Mononuclear cell (primary cell): ENCODE measurements around the gene NOTCH1. TPM values are rescaled to one million over a fixed set of nuclear protein-coding genes. Genes with fewer than 3 reads are reported as not detected.

ENCODE experiments used
- H3K27me3 ChIP-seq: 2 replicates; pipeline ENCODE4 v1.6.0; 2011; ENCODE audit warnings: low read length, control low read depth; ENCODE audit not compliant: insufficient read depth
- H3K4me1 ChIP-seq: 2 replicates; pipeline ENCODE4 v1.5.1; 2011; ENCODE audit warnings: mild to moderate bottlenecking, low read length, control low read depth; ENCODE audit not compliant: insufficient read depth
- H3K4me3 ChIP-seq: 2 replicates; pipeline ENCODE4 v1.5.1; 2011; ENCODE audit warnings: mild to moderate bottlenecking, low read length, moderate library complexity
- H3K9me3 ChIP-seq: 2 replicates; pipeline ENCODE4 v1.5.1; 2011; ENCODE audit warnings: low read depth, mild to moderate bottlenecking, control low read depth, low read length
- total RNA-seq: library from RNA; depleted of rRNA; stranded (reverse); fragments of >200 nt; gene quantifications from one replicate; pipeline ENCODE4 v1.2.3, GENCODE V29; 2012

NOTCH1 gene
- total RNA-seq, 1 donor, result 28.1 TPM

DNA sequence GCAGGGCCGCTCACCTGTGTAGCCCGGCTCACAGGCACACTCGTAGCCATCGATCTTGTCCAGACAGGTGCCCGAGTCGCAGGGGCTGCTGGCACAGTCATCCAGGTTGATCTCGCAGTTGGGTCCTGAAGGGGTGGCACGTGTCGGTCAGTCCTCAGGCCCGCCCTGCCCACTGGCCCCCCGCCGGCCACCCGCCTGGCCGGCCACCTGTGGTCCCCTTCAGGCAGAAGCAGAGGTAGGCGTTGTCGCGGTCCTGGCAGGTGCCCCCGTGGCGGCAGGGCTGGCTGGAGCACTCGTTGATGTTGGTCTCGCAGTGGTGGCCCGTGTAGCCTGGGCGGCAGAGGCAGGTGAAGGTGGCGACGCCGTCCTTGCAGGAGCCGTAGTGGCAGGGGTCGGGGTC is 30.6 kb downstream of the NOTCH1 start:
- Histone ChIP-seq H3K4me1 (no peaks in the 10 kb centered on the region), H3K27me3 (no peaks in the 10 kb centered on the region), H3K9me3 (no peaks in the 10 kb centered on the region), H3K4me3 (no peak overlapping the region)

DNA sequence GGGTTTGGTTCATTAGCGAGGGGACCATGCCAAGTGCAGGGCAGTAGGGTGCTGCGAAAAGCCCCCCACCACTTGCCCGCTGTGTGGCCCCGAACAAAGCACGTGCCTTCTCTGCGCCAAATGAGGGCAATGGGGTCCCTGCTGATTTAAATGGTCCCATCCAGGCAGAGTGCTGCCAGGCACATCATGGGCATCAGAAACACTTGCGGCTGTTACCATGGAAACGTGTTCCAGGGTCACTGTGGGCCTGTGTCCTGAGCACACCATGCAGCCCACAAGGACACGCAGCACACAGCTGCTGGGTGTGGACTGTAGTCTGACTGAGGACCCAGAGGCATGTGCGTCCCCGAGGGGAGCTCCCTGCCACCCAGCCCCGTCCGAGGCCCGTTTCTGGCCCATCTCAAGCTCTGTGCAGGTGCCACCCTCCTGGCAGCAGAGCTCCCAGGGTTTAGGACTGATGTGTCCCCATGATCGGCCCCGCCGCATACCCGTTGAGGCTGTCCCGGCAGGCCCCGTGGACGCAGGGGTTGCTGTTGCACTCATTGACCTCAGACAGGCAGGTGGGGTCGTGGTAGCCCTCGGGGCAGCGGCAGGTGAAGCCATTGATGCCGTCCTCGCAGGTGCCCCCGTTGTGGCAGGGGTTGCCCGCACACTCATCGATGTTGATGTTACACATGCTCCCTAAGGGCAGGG is 31.7 kb downstream of the NOTCH1 start:
- no peaks in the 10 kb centered on the region for H3K27me3 ChIP-seq
- H3K9me3 ChIP-seq, result no peaks in the 10 kb centered on the region
- H3K4me1 ChIP-seq, result no peaks in the 10 kb centered on the region
- H3K4me3 ChIP-seq, result no peak overlapping the region

GRCh38 chr9:136513191-136513590 is 32.7 kb downstream of the NOTCH1 start:
- no peak overlapping the region for H3K4me3 ChIP-seq
- H3K4me1 ChIP-seq, result no peaks in the 10 kb centered on the region
- no peaks in the 10 kb centered on the region for H3K9me3 ChIP-seq
- H3K27me3 ChIP-seq, result no peaks in the 10 kb centered on the region

DNA sequence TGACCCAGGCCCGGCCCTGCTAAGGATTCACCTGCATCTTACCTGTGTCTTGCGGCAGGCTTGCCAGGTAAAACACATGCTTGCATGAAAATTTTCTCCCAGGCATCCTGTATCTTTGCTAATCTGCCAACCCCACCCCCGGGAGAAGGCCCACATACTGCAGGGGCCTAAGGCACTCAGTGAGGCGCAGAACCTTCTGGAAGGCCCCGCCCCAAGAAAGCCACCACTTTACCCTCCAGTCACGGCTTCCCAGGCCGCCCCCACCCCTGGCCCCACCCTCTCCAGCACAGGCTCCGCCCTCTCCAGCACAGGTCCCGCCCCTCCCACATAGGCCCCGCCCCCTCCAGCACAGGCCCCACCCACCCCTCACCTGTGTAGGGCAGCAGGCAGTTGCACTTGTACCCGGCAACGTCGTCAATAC is 33.2 kb downstream of the NOTCH1 start:
- H3K9me3 ChIP-seq, result no peaks in the 10 kb centered on the region
- H3K4me3 ChIP-seq, result no peak overlapping the region
- H3K4me1 ChIP-seq, result no peaks in the 10 kb centered on the region
- no peaks in the 10 kb centered on the region for H3K27me3 ChIP-seq

DNA sequence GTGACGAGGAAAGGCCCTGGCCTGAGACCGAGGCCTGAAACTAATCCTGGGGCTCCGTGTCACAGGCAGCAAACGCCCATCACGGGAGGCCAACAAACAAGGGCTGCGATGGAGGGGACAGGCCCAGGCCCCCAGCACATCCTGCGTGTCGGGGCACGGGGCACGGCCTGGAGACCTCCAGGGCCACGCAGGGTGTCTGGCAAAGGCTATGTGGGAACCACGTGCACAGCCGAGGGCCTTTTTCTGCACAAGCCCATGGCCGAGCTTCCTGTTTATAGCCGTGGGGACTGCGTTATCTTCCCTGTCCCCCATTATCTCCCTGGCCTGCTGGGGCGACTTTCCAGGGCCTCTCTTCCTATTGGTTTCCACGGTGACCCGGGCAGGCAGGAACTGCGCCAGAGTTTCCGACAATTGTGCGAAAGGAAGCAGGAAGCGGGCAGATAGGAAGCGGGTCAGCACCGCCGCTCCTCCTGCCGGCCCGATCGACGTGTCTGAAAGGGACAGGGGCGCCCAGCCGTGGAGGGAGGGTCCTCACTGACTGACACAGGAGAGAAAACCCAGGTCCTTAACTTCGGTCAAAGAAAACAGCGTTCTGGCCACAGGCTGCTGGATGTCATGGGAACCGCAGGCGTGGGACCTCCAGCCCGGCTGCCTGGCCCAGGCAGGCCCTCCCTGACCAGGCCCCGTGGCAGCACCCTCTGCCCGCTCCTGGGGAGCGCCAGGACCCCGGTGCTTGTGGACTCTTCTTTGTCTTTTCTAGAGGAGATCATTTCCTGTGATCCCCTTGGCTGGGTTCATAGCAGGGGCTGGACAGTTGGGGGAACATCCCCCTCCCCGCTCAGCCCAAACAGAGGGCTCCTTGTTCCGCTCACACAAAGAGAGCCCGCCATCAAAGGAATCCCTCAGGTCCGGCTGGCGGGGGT is 33.9 kb downstream of the NOTCH1 start:
- H3K27me3 ChIP-seq, result no peaks in the 10 kb centered on the region
- H3K9me3 ChIP-seq, result no peaks in the 10 kb centered on the region
- no peak overlapping the region for H3K4me3 ChIP-seq
- H3K4me1 ChIP-seq, result no peaks in the 10 kb centered on the region

GRCh38 chr9:136511144-136511669 is 34.6 kb downstream of the NOTCH1 start:
- Histone ChIP-seq H3K4me1 (no peaks in the 10 kb centered on the region), H3K9me3 (no peaks in the 10 kb centered on the region), H3K27me3 (no peaks in the 10 kb centered on the region), H3K4me3 (no peak overlapping the region)

DNA sequence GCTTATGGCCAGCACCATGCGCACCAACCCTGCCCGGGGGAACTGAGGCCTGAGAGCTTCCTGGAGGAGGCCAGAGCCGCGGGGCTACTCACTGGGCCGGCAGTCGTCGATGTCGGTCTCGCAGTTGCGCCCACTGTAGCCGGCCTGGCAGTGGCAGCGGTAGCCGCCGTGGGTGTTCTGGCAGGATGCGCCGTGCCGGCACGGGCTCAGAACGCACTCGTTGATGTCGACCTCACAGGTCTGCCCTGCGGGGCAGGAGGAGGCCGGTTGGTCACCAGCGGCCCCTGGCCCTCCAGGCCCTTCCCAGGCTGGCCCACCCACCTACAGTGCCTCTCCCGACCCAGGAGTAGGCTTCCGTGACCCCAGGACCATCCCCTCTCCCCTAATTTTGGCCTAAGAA is 35.3 kb downstream of the NOTCH1 start:
- no peaks in the 10 kb centered on the region for H3K9me3 ChIP-seq

DNA sequence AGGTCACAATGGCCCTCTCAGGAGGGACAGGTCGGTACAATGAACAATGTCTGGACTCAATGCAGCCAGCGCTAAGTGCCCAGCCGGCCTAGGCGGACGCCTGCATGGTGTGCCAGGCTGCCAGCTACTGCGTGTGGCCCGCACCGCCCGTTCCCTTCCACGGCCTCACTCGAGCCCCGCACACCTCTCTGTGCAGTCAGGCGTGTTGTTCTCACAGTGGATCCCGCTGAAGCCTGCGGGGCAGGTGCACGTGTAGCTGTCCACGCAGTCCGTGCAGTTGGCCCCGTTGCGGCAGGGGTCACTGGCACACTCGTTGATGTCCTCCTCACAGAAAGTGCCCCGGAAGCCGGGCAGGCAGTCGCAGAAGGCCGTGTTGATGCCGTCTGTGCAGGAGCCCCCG is 36.3 kb downstream of the NOTCH1 start:
- H3K4me3 ChIP-seq, result no peak overlapping the region
- no peaks in the 10 kb centered on the region for H3K4me1 ChIP-seq

More for the DNA sequence above, 35.3 kb downstream of the NOTCH1 start:
- Histone ChIP-seq H3K4me3 (no peak overlapping the region), H3K4me1 (no peaks in the 10 kb centered on the region), H3K27me3 (no peaks in the 10 kb centered on the region)

DNA sequence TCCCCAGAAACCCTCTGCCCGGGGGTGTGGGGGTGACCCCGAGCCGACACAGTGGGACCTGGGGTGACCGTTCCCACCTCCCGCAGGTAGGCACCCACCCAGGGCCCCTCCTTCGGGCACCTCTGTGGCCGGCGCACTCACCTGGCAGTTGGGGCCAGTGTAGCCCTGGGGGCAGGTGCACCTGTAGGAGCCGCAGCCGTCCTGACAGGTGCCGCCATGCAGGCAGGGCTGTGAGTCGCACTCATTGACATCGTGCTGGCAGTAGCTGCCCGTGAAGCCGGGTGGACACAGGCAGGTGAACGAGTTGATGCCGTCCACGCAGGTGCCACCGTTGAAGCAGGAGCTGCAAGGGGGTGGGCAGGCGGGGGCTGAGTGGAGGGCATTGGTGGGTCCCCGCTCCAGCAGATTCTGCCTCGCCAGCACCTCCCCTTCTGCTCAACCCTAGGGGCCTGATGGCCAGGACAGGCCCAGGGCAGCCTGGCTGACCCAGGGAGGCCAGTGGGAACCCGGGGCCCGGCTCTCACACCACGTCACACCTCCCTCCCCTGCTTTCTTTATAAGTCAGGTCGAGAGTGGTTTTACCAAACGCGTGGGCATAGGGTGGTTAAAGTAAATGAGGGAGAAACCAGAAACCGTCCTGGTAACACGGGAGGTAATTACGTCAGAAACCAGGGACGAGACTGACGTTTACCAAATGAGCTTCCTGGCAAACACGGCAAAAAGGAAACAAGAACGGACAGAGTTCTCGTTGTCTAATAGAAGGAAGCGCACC is 36.9 kb downstream of the NOTCH1 start:
- H3K27me3 ChIP-seq, result no peaks in the 10 kb centered on the region
- H3K9me3 ChIP-seq, result no peaks in the 10 kb centered on the region
- H3K4me3 ChIP-seq, result no peak overlapping the region
- H3K4me1 ChIP-seq, result no peaks in the 10 kb centered on the region

More for the DNA sequence above, 36.3 kb downstream of the NOTCH1 start:
- H3K27me3 ChIP-seq, result no peaks in the 10 kb centered on the region
- no peaks in the 10 kb centered on the region for H3K9me3 ChIP-seq

- Histone ChIP-seq H3K4me3 (no peak overlapping the region), H3K4me1 (no peaks in the 10 kb centered on the region), H3K27me3 (no peaks in the 10 kb centered on the region), H3K9me3 (no peaks in the 10 kb centered on the region)
Measured at GRCh38 chr9:136507992-136508375, 37.9 kb downstream of the NOTCH1 start.

DNA sequence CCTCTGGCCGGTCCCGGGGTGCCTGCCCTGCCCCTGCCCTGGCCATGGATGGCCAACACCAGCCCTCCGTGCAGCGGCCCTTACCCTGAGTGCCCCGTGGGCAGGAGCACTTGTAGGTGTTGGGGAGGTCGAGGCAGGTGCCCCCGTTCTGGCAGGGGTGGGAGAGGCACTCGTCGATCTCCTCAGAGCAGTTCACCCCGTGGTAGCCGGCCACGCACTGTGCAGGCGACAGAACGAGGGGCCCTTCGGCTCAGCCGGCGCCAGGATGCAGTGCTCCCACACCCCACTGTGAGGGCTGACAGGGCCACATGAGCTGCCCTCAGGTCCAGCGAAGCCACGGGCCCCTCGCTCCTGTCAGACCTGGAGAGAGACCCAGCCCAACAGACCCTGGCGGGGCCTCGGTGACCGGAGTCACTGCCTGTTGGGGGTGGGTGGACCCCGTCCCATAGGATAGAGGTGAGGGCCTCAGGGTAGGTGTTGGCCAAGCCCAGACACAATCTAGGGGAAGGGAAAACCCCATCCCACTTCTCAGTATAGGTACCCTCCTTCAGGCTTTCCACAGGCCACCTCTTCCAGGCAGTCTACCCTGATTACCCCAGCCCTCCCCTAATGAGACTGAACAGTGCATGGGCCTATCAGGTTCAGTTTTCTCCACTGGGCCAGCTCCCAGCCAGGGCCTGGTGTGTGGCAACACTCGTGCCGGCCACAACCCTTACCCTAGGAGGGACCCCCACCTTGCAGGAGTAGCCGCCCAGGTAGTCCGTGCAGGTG is 38.4 kb downstream of the NOTCH1 start:
- no peaks in the 10 kb centered on the region for H3K4me1 ChIP-seq
- H3K9me3 ChIP-seq, result no peaks in the 10 kb centered on the region
- H3K4me3 ChIP-seq, result no peak overlapping the region
- no peaks in the 10 kb centered on the region for H3K27me3 ChIP-seq

DNA sequence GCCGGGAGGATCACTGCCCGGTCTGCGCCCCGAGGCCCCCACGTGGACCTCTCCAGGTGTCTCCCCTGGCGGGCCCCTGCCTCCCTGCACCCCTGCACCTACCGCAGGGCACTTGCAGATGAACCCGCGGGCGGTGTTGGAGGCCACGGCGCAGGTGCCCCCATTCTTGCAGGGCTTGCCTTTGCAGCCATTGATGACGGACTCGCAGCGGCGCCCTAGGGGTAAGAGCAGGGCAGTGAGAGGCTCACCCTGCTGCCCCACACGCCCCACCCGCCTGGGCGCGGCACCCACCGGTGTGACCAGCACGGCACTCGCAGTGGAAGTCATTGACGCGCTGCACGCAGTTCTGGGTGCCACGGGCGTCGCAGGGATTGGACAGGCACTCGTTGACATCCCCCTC is 39.4 kb downstream of the NOTCH1 start:
- H3K4me1 ChIP-seq, result no peaks in the 10 kb centered on the region
- no peaks in the 10 kb centered on the region for H3K9me3 ChIP-seq
- H3K4me3 ChIP-seq, result no peak overlapping the region
- H3K27me3 ChIP-seq, result no peaks in the 10 kb centered on the region

DNA sequence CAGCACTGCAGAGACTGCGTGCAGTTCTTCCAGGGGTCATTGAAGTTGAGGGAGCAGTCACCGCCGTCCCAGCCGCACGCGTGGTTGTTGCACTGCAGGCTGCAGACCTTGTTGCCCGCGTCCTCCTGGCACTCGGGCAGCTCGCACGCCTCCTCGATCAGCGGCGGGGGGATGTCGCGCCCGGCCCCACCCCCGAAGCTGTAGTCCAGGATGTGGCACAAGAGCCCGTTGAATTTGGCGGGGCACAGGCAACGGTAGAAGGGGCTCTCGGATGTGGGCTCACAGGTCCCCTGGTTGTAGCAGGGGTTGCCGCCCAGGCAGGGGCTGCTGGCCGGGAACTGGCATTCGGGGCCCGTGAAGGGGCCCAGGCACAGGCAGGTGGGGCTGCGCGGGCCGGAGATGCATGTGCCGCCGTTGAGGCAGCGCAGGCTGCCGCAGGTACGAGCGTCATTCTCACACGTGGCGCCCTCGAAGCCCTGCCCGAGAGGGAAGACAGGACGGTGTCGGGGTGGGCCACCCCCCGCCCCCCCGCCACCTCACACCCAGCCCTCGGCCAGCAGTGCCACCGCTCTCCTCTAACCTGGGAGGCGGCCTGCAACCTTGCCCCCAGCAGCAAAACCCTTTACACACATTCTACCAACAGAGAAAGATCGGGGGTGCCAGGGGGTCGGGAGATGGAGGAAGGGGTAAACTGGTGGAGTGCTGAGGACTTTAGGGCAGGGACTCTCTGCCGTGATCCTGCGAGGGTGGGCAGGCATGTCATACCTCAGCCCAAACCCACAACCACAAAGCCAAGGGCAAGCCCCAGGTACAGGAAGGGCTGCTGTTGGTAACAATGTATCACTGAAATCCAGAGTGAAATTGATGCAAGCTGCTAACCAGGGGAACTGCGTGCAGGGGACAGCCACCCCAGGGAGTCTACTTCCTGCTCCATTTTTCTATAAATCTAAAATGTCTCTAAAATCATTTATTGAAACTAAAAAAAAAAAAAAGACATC is 40.1 kb downstream of the NOTCH1 start:
- Histone ChIP-seq H3K27me3 (no peaks in the 10 kb centered on the region), H3K4me3 (no peak overlapping the region), H3K9me3 (no peaks in the 10 kb centered on the region), H3K4me1 (no peaks in the 10 kb centered on the region)
